Tibial nerve (tissue), 4 donors: Measurements from ENCODE around the gene ZFAND2B.

Experiments used
- CTCF ChIP-seq, 5 experiments: fragments of 200-600 bp in 3 of 5; fragments of 450-650 bp in 2 of 5; sonication (generic) in 3 of 5; IDR thresholded peaks; one replicate each; pipeline ENCODE4 v1.5.1; 2016 to 2019; ENCODE audit warnings: antibody characterized with exemption in 5 of 5, mild to moderate bottlenecking in 3 of 5, moderate library complexity in 2 of 5
- EP300 ChIP-seq, 2 donors: sonication (generic); formaldehyde crosslinking; IDR thresholded peaks; one replicate each; pipeline ENCODE4 v1.6.1; 2017; ENCODE audit warnings: antibody characterized with exemption in 2 of 2, mild to moderate bottlenecking in 1 of 2
- POLR2A ChIP-seq, 2 donors: fragments of 450-650 bp; IDR thresholded peaks; one replicate each; pipeline ENCODE4 v1.6.1; 2017; ENCODE audit warnings: antibody characterized with exemption in 2 of 2, mild to moderate bottlenecking in 2 of 2, moderate library complexity in 2 of 2

- no peak for TF ChIP-seq CTCF (IDR thresholded peaks at IDR 0.05)
- no peak for TF ChIP-seq POLR2A (IDR thresholded peaks at IDR 0.05)
- TF ChIP-seq EP300 (IDR thresholded peaks at IDR 0.05): no peak
Observed at GRCh38 chr2:219252084-219252483, 45.5 kb downstream of the ZFAND2B start.
